Panc1 (cell line): ENCODE data around the gene PFKL. TPM values are rescaled to one million over a fixed set of nuclear protein-coding genes. Genes with fewer than 3 reads are reported as not detected.

Experiments used
- ATAC-seq: fragments of 200-7000 bp; cut with Tn5 transposase; 2 replicates; pipeline ENCODE4 v1.9.1; 2020; ENCODE audit warnings: mild to moderate bottlenecking, moderate library complexity
- BruUV-seq: library from RNA; stranded (reverse); fragments of 400-500 nt; replicated peaks from 2 replicates; lab custom pipeline; 2021; lab: Mats Ljungman, UMichigan
- CTCF ChIA-PET: fragments of 300-600 bp; sonication (Branson Sonifier 250); formaldehyde crosslinking; loops from one replicate; lab custom pipeline; 2022; ENCODE audit warnings: antibody characterized with exemption; lab: Charles Lee
- POLR2A ChIA-PET: fragments of 300-600 bp; sonication (Branson Sonifier 250); formaldehyde crosslinking; loops from one replicate; lab custom pipeline; 2022; ENCODE audit warnings: antibody characterized with exemption; lab: Charles Lee
- DNase-seq: peaks from one replicate; pipeline ENCODE4 v3.0.0-alpha.2; 2010; ENCODE audit warnings: low read depth, low spot score
- H3K27ac ChIP-seq: 2 replicates; pipeline ENCODE4 v1.5.1; 2011; ENCODE audit warnings: mild to moderate bottlenecking, low read length, inconsistent platforms
- H3K27me3 ChIP-seq: fragments of 200-500 bp; sonication (Bioruptor generic); 2 replicates; pipeline ENCODE4 v1.6.0; 2014; ENCODE audit warnings: low read length, inconsistent platforms; ENCODE audit not compliant: control insufficient read depth, insufficient read depth
- H3K36me3 ChIP-seq: fragments of 200-500 bp; sonication (Bioruptor generic); 2 replicates; pipeline ENCODE4 v1.5.1; 2014; ENCODE audit warnings: inconsistent platforms, mild to moderate bottlenecking, low read length, moderate library complexity; ENCODE audit not compliant: control insufficient read depth, insufficient read depth
- H3K4me1 ChIP-seq: 2 replicates; pipeline ENCODE4 v1.5.1; 2011; ENCODE audit warnings: inconsistent platforms, mild to moderate bottlenecking, low read length, moderate library complexity; ENCODE audit not compliant: control insufficient read depth, insufficient read depth
- H3K4me3 ChIP-seq, 2 experiments: 2 replicates each; pipeline ENCODE4 v1.5.1; 2011 to 2012; ENCODE audit warnings: low read depth in 2 of 2, low read length in 2 of 2, mild to moderate bottlenecking in 2 of 2, inconsistent platforms in 1 of 2, moderate library complexity in 1 of 2
- H3K9me3 ChIP-seq: fragments of 200-500 bp; sonication (Bioruptor generic); 2 replicates; pipeline ENCODE4 v1.5.1; 2014; ENCODE audit warnings: low read depth, mild to moderate bottlenecking, inconsistent platforms, low read length, moderate library complexity; ENCODE audit not compliant: control insufficient read depth, insufficient read depth
- CTCF ChIP-seq: fragments of 450-650 bp; IDR thresholded peaks from 2 replicates; pipeline ENCODE4 v1.5.1; 2017; ENCODE audit warnings: mild to moderate bottlenecking
- POLR2AphosphoS5 ChIP-seq: IDR thresholded peaks from 2 replicates; pipeline ENCODE4 v1.6.1; 2012; ENCODE audit warnings: mild to moderate bottlenecking, low read depth, low read length, moderate library complexity
- REST ChIP-seq, 2 experiments: IDR thresholded peaks; 2 replicates each; pipeline ENCODE4 v1.6.1; 2011 to 2012; ENCODE audit warnings: low read depth in 2 of 2, control low read depth in 1 of 2, low read length in 1 of 2, mild to moderate bottlenecking in 1 of 2, moderate library complexity in 1 of 2; ENCODE audit not compliant: insufficient read depth in 1 of 2
- SIN3A ChIP-seq: IDR thresholded peaks from 2 replicates; pipeline ENCODE4 v1.6.1; 2012; ENCODE audit warnings: low read depth, mild to moderate bottlenecking, low read length, moderate library complexity, borderline replicate concordance; ENCODE audit not compliant: insufficient read depth
- TCF7L2 ChIP-seq: IDR thresholded peaks from 2 replicates; pipeline ENCODE4 v1.6.1; 2011; ENCODE audit warnings: mild to moderate bottlenecking, low read depth, low read length, inconsistent platforms
- in situ Hi-C: cut with HindIII; loops from 2 replicates; pipeline ENCODE4 v1.10.0; 2016; ENCODE audit warnings: low sequenced_read_pairs, low pct_unique_long_range_greater_than_20kb
- intact Hi-C: fragments of 100-400 bp; cut with micrococcal nuclease; formaldehyde crosslinking; loops from one replicate; pipeline ENCODE4 v1.10.0; 2022; ENCODE audit not compliant: unreplicated experiment
- total RNA-seq: library from RNA; stranded (reverse); gene quantifications from one replicate; pipeline ENCODE4 v1.2.1, GENCODE V29; 2021; ENCODE audit not compliant: unreplicated experiment

PFKL gene
- total RNA-seq, 1 experiment from 2014 or later = 70.1 TPM

- Histone ChIP-seq H3K27ac (peak overlapping the region; percentile 75), H3K9me3 (no peaks in the 10 kb centered on the region), H3K4me3 (peak overlapping the region; percentile 55 to 59), H3K27me3 (no peaks in the 10 kb centered on the region), H3K4me1 (peaks cover 28% of the 10 kb centered on the region), H3K36me3 (no peaks in the 10 kb centered on the region; the same call in 1 of the 2 replicates)
- intact Hi-C loops (no loop called here), in situ Hi-C loops (no loop called here)
- ATAC-seq = no peak
- ChIA-PET POLR2A (no interaction called here), CTCF (no interaction called here)
- no TSS peak for BruUV-seq
- DNase-seq = no peak
- no peak for TF ChIP-seq CTCF
- TF ChIP-seq SIN3A = no peak
- no peak for TF ChIP-seq REST (IDR thresholded peaks at IDR 0.05; ENCODE audit: insufficient read depth in 1 of 2, low read depth in 2 of 2, low read length in 1 of 2)
- no peak for TF ChIP-seq TCF7L2
- TF ChIP-seq POLR2AphosphoS5 = no peak
Measured at GRCh38 chr21:44299085-44299457, 782 bp upstream of the PFKL start.

- ChIA-PET POLR2A (no interaction called here), CTCF (no interaction called here)
- Histone ChIP-seq H3K4me3 (peak overlapping the region; percentile 59 to 61), H3K4me1 (peaks cover 19% of the 10 kb centered on the region), H3K27me3 (no peaks in the 10 kb centered on the region), H3K36me3 (no peaks in the 10 kb centered on the region; the same call in 1 of the 2 replicates), H3K9me3 (no peaks in the 10 kb centered on the region), H3K27ac (peak overlapping the region; percentile 63)
- no peak for DNase-seq
- intact Hi-C loops = no loop called here
- in situ Hi-C loops = no loop called here
- ATAC-seq = peak; percentile 74
- BruUV-seq = no TSS peak
- TF ChIP-seq POLR2AphosphoS5 = peak; percentile 24; the same call in 1 of the 2 replicates
- TF ChIP-seq REST (IDR thresholded peaks at IDR 0.05; ENCODE audit: insufficient read depth in 1 of 2, low read depth in 2 of 2, low read length in 1 of 2) = no peak
- no peak for TF ChIP-seq TCF7L2
- TF ChIP-seq SIN3A = peak; percentile 45; the same call in 1 of the 2 replicates
- TF ChIP-seq CTCF = no peak
Measured at GRCh38 chr21:44300262-44300959, 558 bp downstream of the PFKL start.
